Activated CD4-positive, alpha-beta T cell treated with anti-CD3 and anti-CD28 coated beads, Interleukin-2, amount 10 ng/mL, durations not matched to agents 24 days and 14 days (primary cell): ENCODE data around the gene MAPK14. TPM values are rescaled to one million over a fixed set of nuclear protein-coding genes. Genes with fewer than 3 reads are reported as not detected.
"Not testable (repeated sequence)": the region's sequence is repeated elsewhere in the genome, so short reads cannot be mapped to it uniquely, and the experiment has no call there.

ENCODE experiments used
- DNase-seq: peaks from one replicate; pipeline ENCODE4 v3.0.0; 2022
- H3K27ac Mint-ChIP-seq: one replicate; pipeline ENCODE4 v1.8.0; 2022; ENCODE audit warnings: mild to moderate bottlenecking, mixed read lengths
- H3K27me3 Mint-ChIP-seq: one replicate; pipeline ENCODE4 v1.8.0; 2022; ENCODE audit warnings: mixed read lengths
- H3K36me3 Mint-ChIP-seq: one replicate; pipeline ENCODE4 v1.8.0; 2022; ENCODE audit warnings: low read depth, mild to moderate bottlenecking, mixed read lengths
- H3K4me1 Mint-ChIP-seq: one replicate; pipeline ENCODE4 v1.8.0; 2021; ENCODE audit warnings: mixed read lengths
- H3K4me3 Mint-ChIP-seq: one replicate; pipeline ENCODE4 v1.8.0; 2022; ENCODE audit warnings: mild to moderate bottlenecking, moderate library complexity, mixed read lengths
- H3K9me3 Mint-ChIP-seq: one replicate; pipeline ENCODE4 v1.8.0; 2021; ENCODE audit warnings: mixed read lengths
- intact Hi-C: fragments of 100-400 bp; cut with micrococcal nuclease; formaldehyde crosslinking; loops from one replicate; pipeline ENCODE4 v1.15.1; 2023
- total RNA-seq: library from RNA; stranded (reverse); gene quantifications from 2 replicates; pipeline ENCODE4 v1.2.3, GENCODE V29; 2022

Gene MAPK14
- 40.9 and 42.5 TPM in 2 replicates for total RNA-seq

GRCh38 chr6:36027501-36028087 is at the start of gene MAPK14:
TSS of gene MAPK14 (plus strand) at chr6:36027808. CDS start at chr6:36028158, 350 bp downstream.
- intact Hi-C loops: loop anchor here (1.0 to 5.0 kb wide), 6 partner anchors 68 to 567 kb away; partner anchors contain the start of gene SRSF3
- peaks cover 23% of the 10 kb centered on the region for H3K27me3 Mint-ChIP-seq
- peaks cover 35% of the 10 kb centered on the region for H3K4me1 Mint-ChIP-seq
- peaks cover 4% of the 10 kb centered on the region for H3K9me3 Mint-ChIP-seq
- peaks cover 15% of the 10 kb centered on the region for H3K36me3 Mint-ChIP-seq
- peak within 1 kb of the TSS; percentile 89 for H3K4me3 Mint-ChIP-seq
- H3K27ac Mint-ChIP-seq: peak within 1 kb of the TSS; percentile 92
- DNase-seq: peak; percentile 100

GRCh38 chr6:35980126-35980525 is 47.5 kb upstream of the MAPK14 start:
- H3K36me3 Mint-ChIP-seq, H3K9me3 Mint-ChIP-seq, intact Hi-C loops, H3K4me3 Mint-ChIP-seq, DNase-seq, H3K4me1 Mint-ChIP-seq, H3K27ac Mint-ChIP-seq: not testable (repeated sequence)
- peaks cover 27% of the 10 kb centered on the region for H3K27me3 Mint-ChIP-seq

- DNase-seq: no peak
- no peaks in the 10 kb centered on the region for H3K9me3 Mint-ChIP-seq
- no peak overlapping the region for H3K4me3 Mint-ChIP-seq
- intact Hi-C loops: no loop called here
- H3K27me3 Mint-ChIP-seq: peaks cover 27% of the 10 kb centered on the region
- no peaks in the 10 kb centered on the region for H3K36me3 Mint-ChIP-seq
- H3K27ac Mint-ChIP-seq: no peak overlapping the region
- no peaks in the 10 kb centered on the region for H3K4me1 Mint-ChIP-seq
Measured at GRCh38 chr6:35980991-35981645, 46.5 kb upstream of the MAPK14 start.

GRCh38 chr6:35984701-35985100 is 42.9 kb upstream of the MAPK14 start:
- Mint-ChIP-seq H3K27ac (no peak overlapping the region), H3K9me3 (no peaks in the 10 kb centered on the region), H3K27me3 (peaks cover 28% of the 10 kb centered on the region), H3K4me3 (no peak overlapping the region), H3K36me3 (no peaks in the 10 kb centered on the region), H3K4me1 (no peaks in the 10 kb centered on the region)
- no peak for DNase-seq
- intact Hi-C loops: no loop called here

- H3K36me3 Mint-ChIP-seq, intact Hi-C loops, H3K27ac Mint-ChIP-seq, H3K4me3 Mint-ChIP-seq, H3K4me1 Mint-ChIP-seq, H3K9me3 Mint-ChIP-seq, DNase-seq: not testable (repeated sequence)
- peaks cover 18% of the 10 kb centered on the region for H3K27me3 Mint-ChIP-seq
Measured at GRCh38 chr6:35988047-35988446, 39.6 kb upstream of the MAPK14 start.

GRCh38 chr6:35993150-35993549 is 34.5 kb upstream of the MAPK14 start:
- no peaks in the 10 kb centered on the region for H3K36me3 Mint-ChIP-seq
- H3K27ac Mint-ChIP-seq: no peak overlapping the region
- H3K27me3 Mint-ChIP-seq: peaks cover 19% of the 10 kb centered on the region
- no peak overlapping the region for H3K4me3 Mint-ChIP-seq
- DNase-seq: no peak
- no peaks in the 10 kb centered on the region for H3K9me3 Mint-ChIP-seq
- intact Hi-C loops: no loop called here
- H3K4me1 Mint-ChIP-seq: no peaks in the 10 kb centered on the region

- Mint-ChIP-seq H3K4me3 (no peak overlapping the region), H3K9me3 (no peaks in the 10 kb centered on the region), H3K36me3 (no peaks in the 10 kb centered on the region), H3K27me3 (peaks cover 15% of the 10 kb centered on the region), H3K27ac (no peak overlapping the region), H3K4me1 (no peaks in the 10 kb centered on the region)
- intact Hi-C loops: no loop called here
- no peak for DNase-seq
Measured at GRCh38 chr6:36000451-36000850, 27.2 kb upstream of the MAPK14 start.

GRCh38 chr6:36015666-36016065 is 11.9 kb upstream of the MAPK14 start:
- no peaks in the 10 kb centered on the region for H3K9me3 Mint-ChIP-seq
- no peaks in the 10 kb centered on the region for H3K36me3 Mint-ChIP-seq
- intact Hi-C loops: no loop called here
- H3K4me1 Mint-ChIP-seq: no peaks in the 10 kb centered on the region
- no peak overlapping the region for H3K27ac Mint-ChIP-seq
- DNase-seq: no peak
- peaks cover 26% of the 10 kb centered on the region for H3K27me3 Mint-ChIP-seq
- no peak overlapping the region for H3K4me3 Mint-ChIP-seq

GRCh38 chr6:36018339-36018738 is 9.3 kb upstream of the MAPK14 start:
- intact Hi-C loops: no loop called here
- H3K4me3 Mint-ChIP-seq: no peak overlapping the region

GRCh38 chr6:36019167-36019566 is 8.4 kb upstream of the MAPK14 start:
- Mint-ChIP-seq H3K27ac (no peak overlapping the region), H3K9me3 (no peaks in the 10 kb centered on the region), H3K4me3 (no peak overlapping the region), H3K4me1 (peaks cover 2% of the 10 kb centered on the region), H3K27me3 (peaks cover 21% of the 10 kb centered on the region), H3K36me3 (no peaks in the 10 kb centered on the region)
- DNase-seq: no peak
- intact Hi-C loops: no loop called here

More at GRCh38 chr6:36018339-36018738, 9.3 kb upstream of the MAPK14 start:
- no peak overlapping the region for H3K27ac Mint-ChIP-seq
- peaks cover 16% of the 10 kb centered on the region for H3K27me3 Mint-ChIP-seq
- no peak for DNase-seq
- H3K9me3 Mint-ChIP-seq: no peaks in the 10 kb centered on the region
- H3K36me3 Mint-ChIP-seq: no peaks in the 10 kb centered on the region
- H3K4me1 Mint-ChIP-seq: no peaks in the 10 kb centered on the region

- H3K27me3 Mint-ChIP-seq: peaks cover 24% of the 10 kb centered on the region
- no peak overlapping the region for H3K27ac Mint-ChIP-seq
- intact Hi-C loops: no loop called here
- H3K9me3 Mint-ChIP-seq: no peaks in the 10 kb centered on the region
- H3K4me1 Mint-ChIP-seq: peaks cover 5% of the 10 kb centered on the region
- no peak overlapping the region for H3K4me3 Mint-ChIP-seq
- no peak for DNase-seq
- no peaks in the 10 kb centered on the region for H3K36me3 Mint-ChIP-seq
Measured at GRCh38 chr6:36020154-36020553, 7.5 kb upstream of the MAPK14 start.

- H3K9me3 Mint-ChIP-seq: no peaks in the 10 kb centered on the region
- DNase-seq: no peak
- intact Hi-C loops: no loop called here
- H3K27ac Mint-ChIP-seq: no peak within 1 kb of the TSS
- peaks cover 23% of the 10 kb centered on the region for H3K27me3 Mint-ChIP-seq
- H3K36me3 Mint-ChIP-seq: peaks cover 5% of the 10 kb centered on the region
- H3K4me3 Mint-ChIP-seq: no peak within 1 kb of the TSS
- H3K4me1 Mint-ChIP-seq: peaks cover 13% of the 10 kb centered on the region
Measured at GRCh38 chr6:36023996-36024795, 3.4 kb upstream of the MAPK14 start, which contains the start of gene SLC26A8. TSS of gene SLC26A8 (minus strand) at chr6:36024641. CDS start at chr6:36019707, 4,934 bp downstream.

- H3K4me3 Mint-ChIP-seq: no peak overlapping the region
- no peaks in the 10 kb centered on the region for H3K9me3 Mint-ChIP-seq
- H3K36me3 Mint-ChIP-seq: peaks cover 7% of the 10 kb centered on the region
- intact Hi-C loops: loop anchor here (5.0 kb wide), 1 partner anchor 337 kb away; no protein-coding TSS in a partner anchor
- no peak overlapping the region for H3K27ac Mint-ChIP-seq
- peaks cover 20% of the 10 kb centered on the region for H3K4me1 Mint-ChIP-seq
- no peak for DNase-seq
- H3K27me3 Mint-ChIP-seq: peaks cover 23% of the 10 kb centered on the region
Measured at GRCh38 chr6:36025260-36025931, 2.2 kb upstream of the MAPK14 start.
